ENCODE data around the gene TOP2B.

The TOP2B gene

DNA sequence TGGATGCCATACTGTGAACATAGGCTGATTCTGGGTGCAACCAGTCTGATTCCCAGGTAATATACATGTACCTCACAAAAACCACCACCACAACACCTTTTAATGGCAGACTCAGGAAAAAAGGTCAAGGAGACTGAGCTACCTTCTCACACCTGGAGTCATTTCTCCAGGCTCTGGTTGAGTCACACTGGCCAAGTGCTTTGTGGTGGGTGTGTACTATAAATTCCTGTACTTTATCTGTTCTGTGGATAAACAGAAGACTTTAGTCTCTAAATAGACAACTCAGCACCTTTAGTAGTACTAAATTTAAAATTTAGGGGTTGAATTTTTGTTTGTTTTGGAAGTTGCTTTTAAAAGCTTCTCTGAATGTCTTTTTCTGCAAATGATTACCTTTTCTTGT lies 46.7 kb downstream of the TOP2B start:
- DNase-seq = no peak

GRCh38 chr3:25611193-25611592 lies 53.5 kb downstream of the TOP2B start:
- no peak for DNase-seq

DNA sequence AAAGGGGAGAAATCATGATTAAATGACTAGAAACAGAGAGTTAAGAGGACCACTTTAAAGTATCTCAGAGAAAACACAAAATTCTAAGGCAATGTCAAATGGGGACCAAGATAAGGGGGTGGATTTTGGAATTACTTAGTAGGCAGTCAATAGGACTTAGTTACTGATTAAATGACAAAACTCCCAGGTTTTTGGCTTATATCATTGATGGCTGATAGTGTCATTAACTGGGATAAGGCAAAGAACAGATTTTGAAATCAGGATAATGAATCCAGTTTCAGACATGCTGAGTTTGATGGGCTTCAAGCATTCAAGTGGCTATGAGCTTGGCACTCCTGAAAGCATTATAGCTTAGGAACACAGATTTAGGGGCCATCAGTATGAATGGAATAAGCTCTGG lies 53.9 kb downstream of the TOP2B start:
- no peak for DNase-seq

DNA sequence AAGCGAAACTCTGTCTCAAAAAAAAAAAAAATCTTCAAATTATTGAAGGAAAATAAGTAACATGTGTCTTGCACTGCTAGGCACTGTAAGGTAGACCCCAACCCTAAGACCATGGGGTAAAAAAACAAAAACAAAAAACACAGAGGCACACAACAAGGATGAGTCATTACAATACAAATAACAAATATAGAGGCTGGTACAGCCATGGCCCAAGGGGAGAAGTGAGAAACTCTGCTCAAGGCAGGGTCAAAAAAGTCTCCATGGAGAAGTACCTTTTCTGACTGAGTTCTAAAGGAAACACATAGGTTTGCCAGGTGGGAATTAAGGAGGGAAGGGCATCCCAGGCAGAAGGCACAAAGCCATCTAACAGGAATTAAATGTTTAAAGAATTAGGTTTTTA lies 54.5 kb downstream of the TOP2B start:
- no peak for DNase-seq

DNA sequence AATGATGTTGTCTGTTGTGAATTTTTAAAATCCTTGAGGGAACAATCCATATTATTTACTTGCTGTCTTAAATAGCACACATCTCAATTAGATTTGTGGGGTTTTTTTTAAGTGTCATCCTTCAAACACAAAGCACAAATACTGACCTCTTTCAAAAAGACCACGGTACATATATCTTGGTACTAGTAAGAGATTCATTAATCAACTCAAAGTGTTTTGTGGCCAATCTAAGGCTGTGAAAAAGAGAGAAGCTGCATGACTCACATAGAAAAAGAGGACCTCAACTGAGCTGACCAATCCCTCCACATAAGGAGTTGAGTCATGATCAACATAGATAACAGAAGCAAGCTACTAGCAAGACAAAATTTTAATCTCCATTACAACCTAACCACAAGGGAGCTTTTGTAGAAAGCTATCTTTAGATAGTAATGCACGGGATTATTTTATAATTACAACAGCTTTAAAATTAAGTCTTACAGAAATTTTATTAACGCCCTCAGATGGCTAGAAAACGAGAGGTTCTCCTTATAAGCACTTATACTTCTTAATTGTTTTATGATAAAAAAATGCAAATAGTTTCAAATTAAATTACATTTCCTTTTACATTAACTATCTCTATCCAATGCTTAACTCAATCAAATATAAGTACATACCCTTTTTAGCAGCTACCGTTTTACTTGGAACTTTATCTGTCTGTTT lies 60.5 kb downstream of the TOP2B start:
- DNase-seq = no peak

GRCh38 chr3:25603703-25604102 lies 61.0 kb downstream of the TOP2B start:
- no peak for DNase-seq

GRCh38 chr3:25597535-25598101 lies 67.1 kb downstream of the TOP2B start:
- no peak for DNase-seq

DNA sequence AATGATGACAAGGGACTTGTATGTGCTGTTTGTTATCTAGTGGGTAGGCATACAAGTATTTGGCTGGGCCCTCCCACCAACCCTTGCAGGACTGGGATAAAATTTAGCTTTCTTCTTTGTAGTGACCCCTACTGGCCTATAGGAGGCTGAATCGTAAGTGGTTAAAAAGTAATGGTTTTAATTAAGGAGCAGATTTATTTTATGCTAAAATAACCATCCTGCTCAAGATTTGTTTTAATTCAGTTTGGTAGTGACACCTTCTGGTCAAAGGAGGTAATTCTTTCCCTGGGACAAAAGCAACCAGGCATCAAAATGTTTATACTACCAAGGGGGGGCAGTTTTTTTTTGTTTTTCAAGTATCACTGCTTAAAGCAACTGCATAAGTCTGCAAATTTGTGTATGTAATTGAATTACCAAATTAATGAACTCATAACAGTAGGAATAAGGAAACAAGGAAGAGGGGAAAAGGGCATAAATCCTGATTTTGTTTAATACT lies 70.7 kb downstream of the TOP2B start:
- no peak for DNase-seq

DNA sequence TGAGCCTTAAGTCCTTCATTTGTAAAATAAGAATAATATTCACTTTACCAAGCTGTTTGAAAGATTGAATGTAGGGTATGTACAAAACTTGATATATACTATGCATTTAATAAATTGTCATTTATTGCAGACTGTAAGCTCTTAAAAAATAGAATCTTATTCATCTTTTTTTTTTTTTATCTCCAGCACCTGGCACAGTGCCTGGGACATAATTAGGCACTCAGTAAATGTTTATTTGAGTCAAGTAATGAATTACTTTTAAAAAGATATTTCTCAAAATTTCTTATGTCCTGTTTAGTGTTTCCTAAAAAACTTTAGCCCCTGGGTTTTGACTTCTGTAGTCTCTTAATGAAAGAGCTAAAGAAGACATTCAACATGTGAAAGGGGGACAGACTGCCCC lies 71.7 kb downstream of the TOP2B start:
- no peak for DNase-seq

DNA sequence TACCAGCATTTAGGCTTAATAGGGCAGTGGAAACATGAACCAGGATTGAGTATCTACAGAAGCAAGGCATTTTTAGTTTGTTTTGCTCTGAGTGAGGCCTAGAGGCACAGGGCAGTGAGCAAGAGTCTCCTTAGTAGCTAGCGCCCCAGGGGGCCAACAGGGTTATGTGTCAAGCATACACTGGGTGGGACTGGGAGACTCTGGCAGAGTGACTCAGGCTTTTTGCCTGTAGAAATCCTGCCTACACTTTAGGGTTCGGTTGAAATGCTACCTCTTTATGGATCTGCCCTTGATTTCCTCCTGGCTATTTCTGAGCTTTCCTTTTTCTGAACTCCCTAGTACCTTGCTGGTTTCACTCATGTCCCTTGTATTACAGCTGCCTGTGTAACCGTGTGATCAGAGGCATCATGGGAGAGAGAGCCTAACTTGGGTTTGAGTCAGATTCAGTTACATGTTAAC lies 72.2 kb downstream of the TOP2B start:
- DNase-seq = no peak

DNA sequence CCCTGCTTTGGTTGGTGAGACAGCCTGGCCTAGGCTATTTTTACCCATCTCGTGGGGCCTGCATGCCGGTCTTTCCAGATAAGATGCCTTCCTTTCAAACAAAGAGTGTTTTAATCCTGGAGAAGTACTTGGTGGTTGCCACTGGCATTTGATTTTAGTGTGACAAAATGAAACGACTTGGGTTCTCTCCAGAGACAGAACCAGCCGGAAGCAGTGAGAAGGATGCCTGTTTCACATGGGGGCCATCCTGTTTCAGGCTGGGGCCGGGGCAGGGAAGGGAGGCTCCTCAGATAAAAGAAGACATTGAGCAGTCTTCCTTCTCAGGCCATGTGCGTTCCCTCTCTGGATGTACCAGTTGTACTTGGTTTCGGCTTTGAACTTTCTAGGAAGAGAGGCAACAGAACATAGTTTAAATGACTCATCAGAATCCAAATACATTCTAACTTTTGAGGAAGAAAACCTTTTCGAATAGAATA lies 74.9 kb downstream of the TOP2B start:
- DNase-seq = no peak

GRCh38 chr3:25589104-25589782 lies 75.5 kb downstream of the TOP2B start:
- no peak for DNase-seq

DNA sequence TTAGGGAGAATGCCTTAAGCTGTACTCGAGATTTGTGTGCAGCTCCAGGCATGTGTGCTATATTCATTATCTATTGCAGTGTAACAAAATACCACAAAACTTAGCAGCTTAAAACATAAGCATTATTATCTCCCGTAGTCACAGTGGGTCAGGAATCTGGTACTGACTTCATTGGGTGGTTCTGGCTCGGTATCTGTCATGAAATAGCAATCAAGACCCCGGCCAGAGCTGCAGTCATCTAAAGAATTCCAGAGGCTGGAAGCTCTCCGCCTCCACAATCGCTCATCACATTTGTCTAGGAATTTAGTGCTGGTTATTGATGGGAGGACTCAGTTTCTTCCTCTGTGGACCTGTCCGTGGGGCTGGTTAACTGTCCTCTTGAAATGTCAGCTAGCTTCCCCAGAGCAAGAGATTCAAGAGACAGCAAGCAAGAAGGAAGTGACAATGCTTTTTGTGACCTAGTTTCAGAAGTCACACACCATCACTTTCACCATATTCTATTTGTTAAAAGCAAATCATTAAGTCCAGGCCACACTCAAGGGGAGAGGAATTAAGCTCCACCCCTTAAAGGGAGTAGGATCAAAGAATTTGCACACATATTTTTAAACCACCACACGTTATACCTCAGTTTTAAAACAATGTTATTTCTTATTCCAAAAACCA lies 76.1 kb downstream of the TOP2B start:
- DNase-seq = no peak

DNA sequence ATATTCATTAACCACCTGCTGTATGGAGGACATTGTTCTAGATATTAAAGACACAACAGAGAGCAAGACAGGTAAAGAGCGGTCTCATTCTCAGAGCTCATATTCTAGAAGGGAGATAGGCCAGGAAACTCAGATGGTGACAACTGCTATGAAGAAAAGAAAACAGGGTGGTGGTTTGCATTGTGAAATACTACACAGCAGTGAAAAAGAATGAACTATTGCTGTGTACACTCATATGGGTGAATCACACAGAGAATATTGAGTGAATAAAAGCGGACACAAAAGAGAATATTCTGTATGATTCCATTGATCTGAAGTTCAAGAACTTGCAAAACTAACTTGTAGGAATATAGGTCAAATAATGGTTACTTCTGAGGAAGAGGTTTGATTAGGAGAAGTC lies 76.7 kb downstream of the TOP2B start:
- DNase-seq = no peak

DNA sequence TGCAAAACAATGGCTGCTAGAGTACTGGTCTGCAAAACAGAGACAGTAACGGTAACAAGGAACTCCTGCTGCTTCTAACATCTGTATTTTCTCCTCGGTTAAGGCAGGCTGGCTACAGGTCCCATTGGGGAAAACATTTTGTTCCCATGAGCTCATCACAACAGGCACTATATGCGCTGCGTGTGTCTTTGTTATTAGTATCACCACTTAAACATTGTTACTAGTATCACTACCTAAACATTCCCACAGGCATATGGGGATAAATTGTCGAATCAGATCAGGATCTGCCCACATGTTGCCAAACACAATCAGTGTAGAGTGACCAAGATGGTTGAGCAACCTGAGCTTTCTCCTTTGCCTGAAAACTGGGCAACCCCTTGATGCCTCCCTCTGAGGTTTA lies 77.2 kb downstream of the TOP2B start:
- no peak for DNase-seq

DNA sequence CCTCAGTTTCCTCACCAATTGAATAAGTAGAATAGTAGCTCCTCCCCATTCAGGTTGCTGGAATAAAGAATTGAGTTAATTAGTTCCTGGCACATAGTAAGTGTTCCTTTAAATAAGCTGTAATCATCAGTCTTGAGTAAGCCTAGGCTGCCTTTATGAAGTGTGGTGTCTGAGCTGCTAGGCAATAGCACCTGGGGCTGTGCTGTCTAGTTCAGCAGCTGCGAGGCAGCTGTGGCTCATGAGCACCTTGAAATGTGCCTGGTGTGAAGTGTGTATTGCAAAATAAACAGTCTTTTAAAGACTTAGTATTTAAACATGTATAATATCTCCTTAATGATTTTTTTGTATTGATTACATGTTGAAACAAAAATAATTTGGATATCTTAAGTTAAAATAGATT lies 77.6 kb downstream of the TOP2B start:
- DNase-seq = no peak

GRCh38 chr3:25586553-25586952 lies 78.2 kb downstream of the TOP2B start:
- no peak for DNase-seq

DNA sequence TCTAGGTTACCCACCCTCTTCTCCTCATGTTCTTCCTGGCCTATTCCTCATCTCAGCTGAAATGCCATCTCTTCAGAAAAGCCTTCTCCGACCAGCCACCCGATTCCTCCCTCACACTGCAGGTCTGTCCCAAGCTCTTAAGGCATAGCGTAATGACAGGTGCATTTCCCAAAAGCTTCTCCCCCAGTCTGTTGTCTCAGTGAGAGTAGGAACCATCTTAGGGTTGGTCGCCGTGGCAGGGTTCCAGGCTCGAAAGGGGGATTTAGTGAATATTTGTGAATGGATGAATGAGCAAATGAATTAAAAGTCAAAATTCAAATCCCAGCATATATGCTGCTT lies 78.6 kb downstream of the TOP2B start:
- no peak for DNase-seq

- DNase-seq = no peak
Measured at GRCh38 chr3:25585361-25586166, 79.1 kb downstream of the TOP2B start.

DNA sequence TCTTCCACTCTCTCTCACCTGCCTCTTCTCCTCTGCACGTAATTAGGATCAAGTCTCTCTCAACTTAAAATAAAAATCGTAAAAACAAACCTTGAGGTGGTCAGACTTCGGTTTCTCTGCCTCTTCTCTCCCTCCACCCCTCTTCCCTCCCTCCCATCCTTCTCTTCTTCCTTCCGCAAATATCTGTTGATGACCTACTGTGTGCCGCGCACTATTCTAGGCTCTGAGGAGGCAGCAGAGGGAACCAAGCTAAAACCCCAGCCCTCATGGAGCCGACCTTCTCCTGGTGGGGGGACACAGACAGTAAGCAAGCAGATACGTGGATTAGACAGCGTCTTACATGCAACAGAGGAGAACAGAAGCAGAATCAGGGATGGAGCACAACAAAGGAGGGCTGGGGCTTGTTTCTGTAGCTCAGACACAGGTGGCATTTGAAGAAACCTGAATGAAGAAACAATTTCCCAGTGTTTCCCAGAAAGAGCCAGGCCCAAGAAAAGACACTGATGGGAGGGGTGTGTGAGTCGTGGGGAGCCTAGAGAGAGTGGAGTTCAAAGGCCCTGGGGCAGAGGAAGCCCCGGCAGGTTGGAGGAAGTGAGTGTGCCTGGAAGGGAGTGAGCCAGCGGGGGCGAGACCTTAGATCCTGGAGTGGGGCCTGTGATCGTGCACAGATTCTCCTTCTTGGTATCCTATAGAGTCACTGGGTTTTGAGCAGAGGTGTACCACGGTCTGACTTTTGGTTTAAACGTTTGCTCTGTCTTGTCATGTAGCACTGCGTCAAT lies 80.5 kb downstream of the TOP2B start:
- DNase-seq = no peak

DNA sequence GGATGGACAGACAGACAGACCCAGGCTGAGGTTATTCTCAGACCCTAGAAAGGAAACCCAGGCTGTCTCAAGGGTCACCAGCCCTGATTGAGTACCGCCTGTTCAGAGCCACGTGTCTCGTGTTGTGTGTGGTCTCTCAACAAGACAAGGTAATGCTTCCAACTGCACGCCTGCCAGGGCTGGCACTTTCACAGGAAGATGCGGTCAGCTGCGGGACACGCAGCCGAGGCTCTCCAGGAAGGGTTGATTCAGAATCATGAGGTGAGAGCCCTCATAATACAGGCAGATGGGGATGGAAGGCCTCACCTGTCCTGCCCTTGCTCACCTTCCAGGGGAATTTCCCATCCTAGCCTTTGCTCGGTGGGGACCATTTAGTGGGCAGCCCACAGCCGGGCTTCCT lies 81.4 kb downstream of the TOP2B start:
- no peak for DNase-seq

DNA sequence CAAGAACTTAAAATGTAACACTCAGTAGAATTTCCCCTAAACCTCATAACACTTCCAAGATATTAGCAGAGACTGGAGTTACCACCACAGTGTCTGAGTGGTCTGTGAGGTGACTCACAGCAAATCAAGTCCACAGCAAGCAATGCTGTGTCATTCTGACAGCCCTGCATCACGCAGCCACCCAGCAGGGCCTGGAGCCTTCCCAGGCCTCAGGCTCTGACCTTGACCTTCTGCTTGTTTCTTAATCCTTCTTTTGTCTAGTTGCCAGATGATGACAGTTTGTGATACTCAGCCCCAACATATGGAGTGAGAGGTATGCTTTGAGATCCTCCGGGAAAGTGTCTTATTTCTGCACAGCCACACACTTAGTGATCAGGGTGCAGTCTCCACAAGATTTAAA lies 82.5 kb downstream of the TOP2B start:
- no peak for DNase-seq

Measured in DMS153 (cell line).